Stomach (tissue), 4 donors: ENCODE results near the gene C1QTNF7.

Experiments used
- EP300 ChIP-seq: sonication (generic); formaldehyde crosslinking; IDR thresholded peaks from one replicate; pipeline ENCODE4 v1.6.1; 2017; ENCODE audit warnings: antibody characterized with exemption
- POLR2A ChIP-seq, 4 donors: fragments of 450-650 bp; IDR thresholded peaks; one replicate each; pipeline ENCODE4 v1.6.1; 2016; ENCODE audit warnings: antibody characterized with exemption in 4 of 4, control low read depth in 2 of 4, mild to moderate bottlenecking in 1 of 4, moderate library complexity in 1 of 4
- POLR2AphosphoS5 ChIP-seq, 3 donors: sonication (generic); formaldehyde crosslinking; IDR thresholded peaks; one replicate each; pipeline ENCODE4 v1.6.1; 2016; ENCODE audit warnings: antibody characterized with exemption in 3 of 3
- TF ChIP-seq, protein P1 (sequence below), 7 experiments: fragments of 450-650 bp in 4 of 7; fragments of 200-600 bp in 3 of 7; sonication (generic) in 3 of 7; IDR thresholded peaks; one replicate each; pipeline ENCODE4 v1.5.1; 2016 to 2019; ENCODE audit warnings: antibody characterized with exemption in 7 of 7, control low read depth in 2 of 7, mild to moderate bottlenecking in 1 of 7

DNA sequence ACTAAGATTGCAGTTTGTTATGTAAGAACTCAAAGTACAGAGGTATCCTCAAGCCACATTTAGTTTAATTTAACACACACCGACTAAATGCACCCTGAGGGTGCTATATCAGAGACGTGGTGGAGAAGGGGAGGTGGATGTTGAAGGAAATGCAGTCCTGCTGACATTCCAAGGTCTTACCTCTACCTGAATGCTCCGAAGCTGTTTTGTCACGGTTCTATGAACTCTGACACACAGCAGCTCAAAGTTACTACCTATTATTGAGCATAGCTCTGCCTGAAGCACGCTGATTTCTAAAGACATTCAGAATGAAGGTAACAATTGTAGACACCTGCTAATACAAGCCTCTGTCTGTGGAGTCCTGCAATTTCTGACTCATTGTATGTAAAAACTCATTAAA, 48.6 kb downstream of the C1QTNF7 start:
- TF ChIP-seq, protein P1, sequence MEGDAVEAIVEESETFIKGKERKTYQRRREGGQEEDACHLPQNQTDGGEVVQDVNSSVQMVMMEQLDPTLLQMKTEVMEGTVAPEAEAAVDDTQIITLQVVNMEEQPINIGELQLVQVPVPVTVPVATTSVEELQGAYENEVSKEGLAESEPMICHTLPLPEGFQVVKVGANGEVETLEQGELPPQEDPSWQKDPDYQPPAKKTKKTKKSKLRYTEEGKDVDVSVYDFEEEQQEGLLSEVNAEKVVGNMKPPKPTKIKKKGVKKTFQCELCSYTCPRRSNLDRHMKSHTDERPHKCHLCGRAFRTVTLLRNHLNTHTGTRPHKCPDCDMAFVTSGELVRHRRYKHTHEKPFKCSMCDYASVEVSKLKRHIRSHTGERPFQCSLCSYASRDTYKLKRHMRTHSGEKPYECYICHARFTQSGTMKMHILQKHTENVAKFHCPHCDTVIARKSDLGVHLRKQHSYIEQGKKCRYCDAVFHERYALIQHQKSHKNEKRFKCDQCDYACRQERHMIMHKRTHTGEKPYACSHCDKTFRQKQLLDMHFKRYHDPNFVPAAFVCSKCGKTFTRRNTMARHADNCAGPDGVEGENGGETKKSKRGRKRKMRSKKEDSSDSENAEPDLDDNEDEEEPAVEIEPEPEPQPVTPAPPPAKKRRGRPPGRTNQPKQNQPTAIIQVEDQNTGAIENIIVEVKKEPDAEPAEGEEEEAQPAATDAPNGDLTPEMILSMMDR (IDR thresholded peaks at IDR 0.05): no peak
- no peak for TF ChIP-seq POLR2AphosphoS5 (IDR thresholded peaks at IDR 0.05)
- no peak for TF ChIP-seq POLR2A (IDR thresholded peaks at IDR 0.05)
- TF ChIP-seq EP300: no peak
